ENCODE measurements around the gene GPR21.

Gene GPR21

GRCh38 chr9:123034881-123035510 lies 1.5 kb downstream of the GPR21 start:
- no peak for DNase-seq

- no peak for DNase-seq
Measured at GRCh38 chr9:123035791-123036190, 2.3 kb downstream of the GPR21 start.

DNA sequence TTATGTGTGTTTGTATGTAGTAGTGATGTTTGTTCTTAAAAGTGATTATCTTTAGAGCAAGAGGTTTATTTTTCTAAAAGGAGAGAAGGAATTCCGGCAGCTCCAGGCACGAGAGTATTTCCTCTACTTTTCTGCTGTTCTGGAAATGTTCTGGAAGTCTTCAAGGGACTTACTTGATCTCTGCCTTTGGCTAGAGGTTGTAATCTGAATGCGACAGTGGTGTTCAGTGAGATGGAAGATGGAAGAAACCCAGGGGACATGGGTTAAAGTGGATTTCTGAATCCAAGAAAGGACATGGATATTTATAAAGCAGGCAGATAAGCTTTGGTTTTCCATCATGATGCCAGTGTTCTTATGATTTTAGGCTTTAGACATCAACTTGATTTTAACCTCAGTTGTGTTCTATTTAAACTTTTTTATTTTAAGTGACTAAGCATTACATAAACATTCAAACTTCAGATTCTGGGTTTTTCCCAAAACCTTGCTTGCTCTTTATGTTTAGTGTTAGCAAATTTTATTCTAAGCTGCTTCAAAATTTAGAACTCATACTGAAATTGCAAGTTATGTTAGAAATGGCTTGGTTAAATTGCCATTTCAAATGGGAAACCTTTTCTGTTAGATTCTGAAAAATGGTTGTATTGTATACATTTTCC lies 3.6 kb downstream of the GPR21 start:
- no peak for DNase-seq

- no peak for DNase-seq
Measured at GRCh38 chr9:123039617-123040219, 6.3 kb downstream of the GPR21 start.

DNA sequence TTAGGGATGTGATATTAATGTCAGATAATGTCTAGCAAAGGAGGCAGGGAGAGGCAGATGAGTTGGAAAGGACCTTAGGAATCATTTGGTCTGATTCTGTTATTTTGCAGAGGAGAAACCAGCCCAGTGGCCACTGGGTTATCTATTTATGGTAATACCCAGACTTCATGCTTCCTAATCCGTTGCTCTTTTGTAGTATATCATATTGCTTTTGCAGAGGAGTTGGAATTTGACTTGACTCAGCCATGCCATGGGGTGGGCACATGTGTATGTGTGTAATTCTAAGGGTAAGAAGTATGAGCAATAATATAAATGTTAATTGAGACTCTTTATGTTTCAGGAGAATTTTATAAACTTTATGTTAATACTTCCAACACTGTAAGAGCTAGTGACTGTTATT lies 7.3 kb downstream of the GPR21 start:
- no peak for DNase-seq

DNA sequence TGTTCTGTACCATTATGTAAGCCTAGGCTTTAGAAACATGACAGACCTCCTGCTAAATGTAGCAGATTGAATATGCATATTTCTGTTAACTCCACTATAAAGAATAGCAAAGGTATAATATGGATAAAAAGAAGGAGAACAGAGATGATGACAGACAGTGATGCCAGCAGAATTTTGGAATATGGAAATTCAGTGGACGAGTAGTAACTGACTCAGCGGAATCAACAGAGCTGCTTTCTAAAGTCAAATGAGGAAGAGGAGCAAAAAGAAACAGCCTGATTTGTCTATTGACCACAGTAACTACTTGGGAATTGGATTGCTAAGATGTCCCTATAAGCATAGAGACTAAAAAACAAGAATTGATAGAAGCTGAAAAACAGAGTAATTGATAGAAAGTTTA lies 8.0 kb downstream of the GPR21 start:
- DNase-seq, result no peak

DNA sequence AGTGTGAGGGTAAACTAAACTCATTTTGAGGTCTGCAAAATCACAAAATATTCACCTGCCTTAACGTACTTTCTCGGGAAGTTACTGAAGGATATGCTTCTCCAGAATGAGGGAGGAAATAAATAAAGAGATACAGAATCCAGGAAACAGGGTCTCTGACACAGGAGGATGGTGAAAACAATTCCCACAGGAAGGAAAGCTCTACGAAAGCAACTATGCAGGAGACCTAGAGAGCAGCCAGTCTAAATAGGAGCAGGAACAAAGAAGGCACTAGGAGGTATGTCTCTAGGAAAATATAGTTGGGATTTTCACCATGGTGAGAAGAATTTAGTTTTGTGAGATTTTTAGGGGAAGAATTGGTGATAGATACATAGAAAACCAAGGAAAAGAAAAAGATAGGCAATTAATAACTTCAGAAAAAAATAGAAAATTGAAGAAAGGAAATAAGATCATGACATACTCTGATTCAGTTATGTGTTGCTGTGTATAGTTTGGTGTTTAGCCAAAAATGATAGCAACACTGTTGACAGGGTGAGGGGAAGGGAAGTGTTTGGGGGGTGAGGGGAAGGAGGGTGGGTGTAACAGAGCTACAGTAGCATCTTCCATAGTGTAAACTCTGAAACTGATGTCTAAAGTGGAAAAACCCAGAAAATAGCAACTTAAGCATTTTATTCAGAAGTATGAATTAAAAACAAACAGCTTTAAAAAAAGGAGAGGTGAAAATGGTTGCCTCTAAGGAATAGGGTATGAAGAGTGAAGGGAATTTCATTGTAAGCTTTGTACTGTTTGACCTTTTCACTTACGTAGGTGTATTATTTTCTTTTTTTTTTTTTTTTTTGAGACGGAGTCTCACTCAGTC lies 9.8 kb downstream of the GPR21 start:
- DNase-seq, result no peak

DNA sequence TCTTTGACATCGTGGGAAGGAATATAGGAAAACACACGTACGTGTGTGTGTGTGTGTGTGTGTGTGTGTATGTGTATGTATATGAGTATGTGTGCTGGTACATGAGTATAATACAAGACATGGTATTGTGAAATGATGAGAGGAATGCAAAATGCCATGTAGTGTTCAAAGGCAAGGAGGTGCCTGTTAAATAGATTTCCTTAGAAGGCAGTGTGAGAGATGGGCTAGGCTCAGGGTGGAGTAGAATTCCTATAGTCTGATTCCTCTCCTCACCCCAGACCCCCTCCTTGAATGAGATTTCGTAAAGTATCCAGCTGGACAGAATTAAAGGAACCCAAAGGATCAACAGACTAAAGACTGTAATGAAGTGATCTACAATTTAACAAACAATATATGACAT lies 11.1 kb downstream of the GPR21 start:
- DNase-seq, result no peak

DNA sequence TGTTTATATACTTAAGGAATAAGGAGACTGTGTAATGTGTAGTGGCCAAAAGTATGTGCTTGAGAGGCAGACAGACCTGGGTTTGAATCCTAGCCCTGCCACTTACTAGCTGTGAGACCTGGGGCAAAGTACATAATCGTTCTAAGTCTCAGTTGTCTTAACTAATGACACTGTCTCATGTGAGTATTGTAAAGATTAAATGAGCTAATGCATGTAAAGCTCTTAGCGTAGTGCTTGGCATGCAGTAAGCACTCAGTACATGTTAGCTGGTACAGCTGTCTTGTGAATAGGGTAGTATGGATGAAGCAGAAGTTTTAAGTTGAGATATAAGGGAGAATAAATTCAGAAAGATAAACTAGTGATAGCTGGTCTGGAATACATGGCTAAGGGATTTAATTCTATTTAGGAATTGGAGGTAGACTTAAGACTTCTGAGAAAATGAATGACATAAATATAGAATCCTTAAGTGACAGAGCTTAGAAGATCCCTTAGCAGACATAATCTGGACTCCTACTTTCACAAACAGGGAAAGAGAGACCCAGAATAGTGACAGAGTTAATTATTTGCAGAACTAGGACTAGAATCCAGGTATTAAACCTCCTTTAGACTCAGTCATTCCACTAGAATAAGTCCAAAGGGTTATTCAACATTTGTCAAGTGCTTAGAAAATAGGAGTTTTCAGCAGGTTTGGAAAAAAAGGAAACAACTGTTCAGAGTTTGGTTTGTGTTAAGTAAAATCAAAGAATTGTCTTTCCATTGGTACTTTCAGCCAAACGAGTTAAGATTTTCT lies 13.1 kb downstream of the GPR21 start:
- no peak for DNase-seq

- no peak for DNase-seq
Measured at GRCh38 chr9:123048748-123049147, 15.3 kb downstream of the GPR21 start.

DNA sequence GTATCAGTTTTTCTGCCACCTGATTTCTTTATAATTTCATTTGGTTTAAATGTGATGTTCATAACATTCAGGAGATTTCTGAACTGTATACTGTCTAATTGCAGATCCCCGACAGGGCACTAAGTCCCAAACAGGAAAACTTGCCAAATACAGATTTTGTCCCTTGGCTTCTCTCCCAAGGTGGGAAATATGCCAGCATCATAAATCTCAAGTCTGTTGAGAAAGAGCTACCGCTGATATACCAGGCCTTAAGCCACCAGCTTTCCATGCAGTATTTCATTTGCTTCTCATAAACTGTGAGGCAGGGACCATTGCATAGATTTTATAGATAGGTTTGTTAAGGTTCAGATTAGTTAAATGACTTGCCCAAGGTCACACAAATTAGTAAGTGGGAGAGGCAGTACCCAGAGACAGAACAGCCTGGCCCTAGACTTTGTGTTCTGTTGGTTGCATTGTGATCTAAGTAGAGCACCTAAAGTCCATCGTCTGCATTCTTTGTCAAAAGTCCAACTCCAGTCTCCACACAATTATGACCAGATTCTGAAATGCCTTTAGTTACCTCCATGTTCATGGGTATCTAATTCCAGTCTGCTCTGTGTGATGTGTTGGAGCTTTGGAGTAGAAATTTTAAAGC lies 16.2 kb downstream of the GPR21 start:
- DNase-seq, result no peak

DNA sequence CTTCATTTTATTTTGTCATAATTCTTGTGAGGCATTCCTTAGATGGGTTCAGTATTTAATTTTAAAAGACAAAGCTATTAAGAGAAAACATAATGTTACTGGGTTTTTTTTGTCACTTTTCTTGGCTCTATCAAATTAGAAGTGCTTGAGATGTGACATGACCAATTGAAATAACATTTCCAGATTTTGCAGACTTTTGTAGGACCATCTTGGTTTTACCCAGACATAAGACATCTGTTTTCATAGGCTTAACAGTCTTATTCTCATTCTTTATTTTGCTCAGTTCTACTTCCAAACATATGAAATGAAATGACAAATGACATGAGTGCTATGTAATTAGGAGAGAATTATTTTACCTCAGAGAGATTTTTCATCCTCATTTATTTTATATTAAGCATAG lies 19.6 kb downstream of the GPR21 start:
- no peak for DNase-seq

GRCh38 chr9:123053711-123054110 lies 20.2 kb downstream of the GPR21 start:
- no peak for DNase-seq

DNA sequence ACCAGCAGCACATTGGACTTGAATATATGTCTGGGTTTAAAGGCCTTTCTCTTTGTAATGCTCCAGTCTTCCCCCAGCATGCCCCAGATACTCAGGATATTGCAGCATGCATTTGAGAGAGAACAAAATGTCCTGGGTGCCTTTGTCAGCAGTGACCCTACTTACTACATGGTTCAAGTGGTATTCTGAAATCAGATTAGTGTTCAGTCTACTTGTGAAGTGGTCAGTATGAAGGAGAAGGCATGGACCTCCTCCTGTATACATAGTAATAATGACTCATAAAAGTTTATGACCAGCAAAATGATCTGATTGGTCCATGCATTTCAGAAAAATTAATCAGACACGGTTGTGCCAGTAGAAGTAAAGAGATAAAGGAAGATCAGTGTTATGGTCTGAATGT lies 25.4 kb downstream of the GPR21 start:
- no peak for DNase-seq

DNA sequence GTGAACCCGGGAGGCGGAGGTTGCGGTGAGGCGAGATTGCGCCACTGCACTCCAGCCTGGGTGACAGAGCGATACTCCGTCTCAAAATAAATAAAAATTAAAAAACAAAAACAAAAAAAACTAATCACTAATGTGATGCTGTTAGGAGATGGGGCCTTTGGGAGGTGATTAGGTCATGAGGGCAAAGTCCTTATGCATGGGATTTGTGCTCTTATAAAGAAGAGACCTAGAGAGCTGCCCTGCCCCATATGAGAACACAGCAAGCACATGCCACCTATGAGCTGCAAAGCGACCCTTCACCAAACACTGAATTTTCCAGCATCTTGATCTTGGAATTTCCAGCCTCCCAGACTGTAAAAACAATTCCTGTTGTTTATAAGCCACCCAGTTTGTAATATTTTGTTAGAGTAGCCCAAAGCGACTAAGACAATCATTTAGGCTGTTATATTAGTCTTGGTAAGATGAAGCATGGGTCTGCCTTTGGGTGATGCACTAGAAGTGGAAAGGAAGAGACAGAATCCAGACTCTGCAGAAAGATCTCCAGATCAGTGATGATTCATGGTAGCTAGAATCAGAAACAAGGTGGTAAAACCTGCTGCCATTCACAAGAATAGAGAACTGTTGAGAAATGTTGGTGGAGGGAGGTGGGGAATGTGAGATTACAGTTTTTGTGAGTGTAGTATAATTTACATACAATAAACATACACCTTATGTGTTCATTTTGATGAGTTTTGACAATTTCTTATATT lies 26.2 kb downstream of the GPR21 start:
- no peak for DNase-seq

- no peak for DNase-seq
Measured at GRCh38 chr9:123061216-123061615, 27.7 kb downstream of the GPR21 start.

DNA sequence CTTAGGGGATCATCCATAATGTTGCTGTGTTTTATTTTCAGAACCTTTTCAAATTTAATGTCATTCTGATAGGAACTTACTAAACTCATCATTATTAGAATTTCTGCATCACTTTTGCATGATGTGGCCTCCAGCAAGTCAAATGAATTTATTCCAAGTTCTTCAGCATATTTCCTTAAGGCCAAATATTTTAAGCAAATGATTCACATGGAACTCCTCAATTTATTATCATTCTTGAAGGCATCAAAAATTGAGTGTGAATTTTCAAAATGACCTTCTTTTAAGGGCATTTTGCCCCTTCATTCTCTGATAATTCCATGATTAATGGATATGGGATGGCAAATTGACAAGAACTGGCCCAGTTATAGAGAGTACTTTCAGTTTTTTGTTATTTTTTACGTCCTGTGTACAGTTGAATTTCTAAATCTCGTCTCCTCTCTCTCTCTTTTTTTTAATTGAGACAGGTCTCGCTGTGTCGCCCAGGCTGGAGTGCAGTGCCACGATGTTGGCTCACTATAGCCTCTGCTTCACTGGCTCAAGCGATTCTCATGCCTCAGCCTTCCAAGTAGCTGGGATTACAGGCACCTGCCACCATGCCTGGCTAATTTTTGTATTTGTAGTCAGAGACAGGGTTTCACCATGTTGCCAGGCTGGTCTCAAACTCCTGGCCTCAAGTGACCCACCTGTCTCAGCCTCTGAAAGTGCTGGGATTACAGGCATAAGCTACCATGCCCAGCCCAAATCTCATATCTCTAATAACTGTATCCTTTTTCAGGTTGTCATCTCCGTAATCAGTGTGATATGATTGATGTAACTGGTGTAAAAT lies 29.1 kb downstream of the GPR21 start:
- no peak for DNase-seq

DNA sequence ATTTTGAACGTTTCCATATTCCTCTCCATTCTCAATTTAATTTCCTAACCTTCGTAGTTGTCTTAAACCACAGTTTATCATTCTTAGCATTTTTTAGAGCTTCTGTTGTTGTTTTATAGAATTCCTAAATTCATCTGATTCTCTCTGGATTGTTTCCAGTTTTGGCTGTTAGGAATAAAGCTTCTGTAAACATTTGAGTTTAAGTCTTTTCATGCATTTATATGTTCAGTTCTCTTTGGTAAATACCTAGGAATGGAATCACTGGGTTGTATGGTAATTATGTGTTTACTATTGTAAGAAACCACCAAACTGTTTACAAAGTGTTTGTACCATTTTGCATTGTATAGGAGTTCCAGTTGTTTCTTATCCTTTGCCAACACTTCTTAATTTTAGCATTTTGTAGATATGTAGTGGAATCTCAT lies 29.7 kb downstream of the GPR21 start:
- DNase-seq, result no peak

- no peak for DNase-seq
Measured at GRCh38 chr9:123063896-123064295, 30.4 kb downstream of the GPR21 start.

GRCh38 chr9:123064716-123065115 lies 31.2 kb downstream of the GPR21 start:
- no peak for DNase-seq

- no peak for DNase-seq
Measured at GRCh38 chr9:123065196-123065595, 31.7 kb downstream of the GPR21 start.
